Body of pancreas (tissue), 4 donors: ENCODE results near the gene SV2B.

Experiments used
- POLR2A ChIP-seq, 3 donors: fragments of 450-650 bp; IDR thresholded peaks; one replicate each; pipeline ENCODE4 v1.6.1; 2016; ENCODE audit warnings: antibody characterized with exemption in 3 of 3, mild to moderate bottlenecking in 2 of 3
- TF ChIP-seq, protein P1 (sequence below), 7 experiments: fragments of 450-650 bp in 4 of 7; fragments of 200-600 bp in 3 of 7; sonication (generic) in 3 of 7; IDR thresholded peaks; one replicate each; pipeline ENCODE4 v1.5.1; 2016 to 2019; ENCODE audit warnings: antibody characterized with exemption in 7 of 7

DNA sequence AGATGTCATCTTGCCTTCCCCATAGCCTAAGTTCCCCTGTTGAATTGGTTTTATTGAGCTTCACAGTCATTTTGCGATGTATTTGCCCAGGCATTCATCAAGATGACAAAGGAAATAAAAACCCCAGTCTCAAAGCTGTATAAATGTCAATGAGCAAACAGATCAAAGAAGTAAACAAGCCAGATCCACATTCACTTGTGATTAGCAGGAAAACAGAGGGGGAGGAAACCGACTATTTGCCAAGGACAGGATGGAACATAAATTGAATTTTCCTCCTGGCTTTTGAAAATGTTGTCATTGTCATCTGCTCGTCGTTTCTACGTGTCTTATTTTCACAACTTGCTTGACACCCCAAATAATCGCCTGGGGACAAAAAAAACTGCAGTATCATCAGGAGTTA, 83.5 kb downstream of the SV2B start:
- TF ChIP-seq, protein P1, sequence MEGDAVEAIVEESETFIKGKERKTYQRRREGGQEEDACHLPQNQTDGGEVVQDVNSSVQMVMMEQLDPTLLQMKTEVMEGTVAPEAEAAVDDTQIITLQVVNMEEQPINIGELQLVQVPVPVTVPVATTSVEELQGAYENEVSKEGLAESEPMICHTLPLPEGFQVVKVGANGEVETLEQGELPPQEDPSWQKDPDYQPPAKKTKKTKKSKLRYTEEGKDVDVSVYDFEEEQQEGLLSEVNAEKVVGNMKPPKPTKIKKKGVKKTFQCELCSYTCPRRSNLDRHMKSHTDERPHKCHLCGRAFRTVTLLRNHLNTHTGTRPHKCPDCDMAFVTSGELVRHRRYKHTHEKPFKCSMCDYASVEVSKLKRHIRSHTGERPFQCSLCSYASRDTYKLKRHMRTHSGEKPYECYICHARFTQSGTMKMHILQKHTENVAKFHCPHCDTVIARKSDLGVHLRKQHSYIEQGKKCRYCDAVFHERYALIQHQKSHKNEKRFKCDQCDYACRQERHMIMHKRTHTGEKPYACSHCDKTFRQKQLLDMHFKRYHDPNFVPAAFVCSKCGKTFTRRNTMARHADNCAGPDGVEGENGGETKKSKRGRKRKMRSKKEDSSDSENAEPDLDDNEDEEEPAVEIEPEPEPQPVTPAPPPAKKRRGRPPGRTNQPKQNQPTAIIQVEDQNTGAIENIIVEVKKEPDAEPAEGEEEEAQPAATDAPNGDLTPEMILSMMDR (IDR thresholded peaks at IDR 0.05) = no peak
- TF ChIP-seq POLR2A (IDR thresholded peaks at IDR 0.05) = no peak
